PC-3 (cell line): Measurements from ENCODE around the gene OLFM2. TPM values are rescaled to one million over a fixed set of nuclear protein-coding genes. Genes with fewer than 3 reads are reported as not detected.

Experiments
- total RNA-seq: library from RNA; depleted of rRNA; stranded (reverse); fragments of >200 nt; gene quantifications from 2 replicates; pipeline ENCODE4 v1.2.3, GENCODE V29; 2014; rRNA removed

The OLFM2 gene
- total RNA-seq, 1 experiment from 2014 or later = 1.6 TPM

Other genes with a start within 250 kb of the OLFM2 start
- gene ZNF846, start 167.8 kb downstream of the OLFM2 start, total RNA-seq = 10.9 and 15.7 TPM in 2 replicates
- 31.4 and 37.6 TPM in 2 replicates for gene FBXL12, start 117.4 kb downstream of the OLFM2 start, total RNA-seq
- gene UBL5, start 108.6 kb downstream of the OLFM2 start, total RNA-seq = 521 and 599 TPM in 2 replicates
- gene PIN1, start 101.2 kb downstream of the OLFM2 start, total RNA-seq = 314 and 349 TPM in 2 replicates
- 0.11 and 0.12 TPM in 2 replicates for gene COL5A3, start 74.0 kb upstream of the OLFM2 start, total RNA-seq
- not detected in 2 replicates for gene RDH8, start 77.0 kb upstream of the OLFM2 start, total RNA-seq
- 17.2 and 18.4 TPM in 2 replicates for gene SHFL, start 149.8 kb upstream of the OLFM2 start, total RNA-seq
- 0.81 and 1.2 TPM in 2 replicates for gene ANGPTL6, start 166.2 kb upstream of the OLFM2 start, total RNA-seq
- 183 and 214 TPM in 2 replicates for gene PPAN, start 169.8 kb upstream of the OLFM2 start, total RNA-seq
- 11.1 and 17.3 TPM in 2 replicates for gene P2RY11, start 175.2 kb upstream of the OLFM2 start, total RNA-seq
- gene EIF3G, start 183.4 kb upstream of the OLFM2 start, total RNA-seq = 575 and 635 TPM in 2 replicates